GM19467 (cell line): ENCODE data around the gene PLSCR2.
"Not testable (repeated sequence)": the region's sequence is repeated elsewhere in the genome, so short reads cannot be mapped to it uniquely, and the experiment has no call there.

Experiments used
- ATAC-seq: cut with Tn5 transposase; IDR thresholded peaks from one replicate; pipeline ENCODE4 v1.9.1; 2021; ENCODE audit warnings: mild to moderate bottlenecking, moderate library complexity; ENCODE audit not compliant: unreplicated experiment

PLSCR2 gene

DNA sequence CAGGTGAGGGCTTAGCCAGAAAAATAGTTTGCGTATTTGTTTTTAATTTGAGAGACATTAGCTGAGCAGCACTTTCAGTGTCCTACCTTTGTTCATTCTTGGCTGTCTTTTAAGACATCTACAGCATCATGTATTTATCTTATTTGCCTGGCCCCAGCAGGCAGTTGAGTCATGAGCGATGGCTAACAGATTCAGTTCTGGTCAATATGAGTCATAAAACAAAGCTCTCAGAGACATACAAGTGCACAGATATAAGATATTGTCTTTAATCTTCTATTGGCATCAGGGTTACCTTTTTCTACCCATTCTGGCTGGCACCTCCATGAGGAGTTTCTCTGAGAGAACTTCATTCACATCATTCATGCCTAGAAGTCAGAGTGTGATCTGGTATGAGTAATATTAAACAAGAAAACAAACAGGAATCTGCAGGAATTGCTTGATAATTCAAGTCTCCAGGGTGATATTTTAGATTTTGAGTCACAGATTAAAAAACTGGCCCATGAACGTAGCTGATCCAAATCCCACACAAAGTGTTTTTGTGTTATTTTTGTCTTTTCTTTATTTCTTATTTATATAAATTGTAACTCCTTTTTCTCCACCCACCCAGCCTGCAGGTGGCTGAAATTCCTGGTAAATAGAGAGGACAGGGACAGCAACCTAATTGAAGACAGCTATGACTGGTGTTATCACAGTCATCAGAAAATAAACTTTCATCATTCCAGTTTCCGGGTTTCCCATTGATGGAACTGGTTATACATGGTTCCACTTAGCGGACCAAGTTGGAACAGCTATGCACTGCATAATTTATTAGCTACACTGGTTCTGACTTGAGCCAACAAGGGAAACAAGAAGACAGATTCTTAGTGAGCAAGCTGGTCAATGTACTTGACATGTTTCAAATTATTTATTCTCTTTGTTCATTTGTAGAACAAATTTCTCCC lies 47.3 kb downstream of the PLSCR2 start:
- no peak for ATAC-seq

DNA sequence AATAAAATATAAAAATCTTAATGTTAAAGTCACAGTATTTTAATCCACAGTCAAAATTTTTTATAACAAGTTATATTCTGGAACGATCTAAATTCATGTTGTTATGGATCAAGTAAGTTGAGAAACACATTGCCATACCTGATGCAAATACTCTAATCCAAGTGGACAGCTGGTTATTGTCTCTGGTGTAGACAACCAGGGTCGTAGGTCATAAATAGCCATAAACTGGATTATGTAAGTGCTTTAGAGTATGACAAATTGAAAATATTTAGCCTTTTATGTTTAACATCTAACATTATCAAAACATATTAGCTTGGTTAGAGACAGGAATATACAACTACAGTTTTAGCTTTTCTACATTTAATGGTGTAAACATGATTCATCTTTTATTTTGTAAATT lies 53.0 kb downstream of the PLSCR2 start:
- no peak for ATAC-seq

DNA sequence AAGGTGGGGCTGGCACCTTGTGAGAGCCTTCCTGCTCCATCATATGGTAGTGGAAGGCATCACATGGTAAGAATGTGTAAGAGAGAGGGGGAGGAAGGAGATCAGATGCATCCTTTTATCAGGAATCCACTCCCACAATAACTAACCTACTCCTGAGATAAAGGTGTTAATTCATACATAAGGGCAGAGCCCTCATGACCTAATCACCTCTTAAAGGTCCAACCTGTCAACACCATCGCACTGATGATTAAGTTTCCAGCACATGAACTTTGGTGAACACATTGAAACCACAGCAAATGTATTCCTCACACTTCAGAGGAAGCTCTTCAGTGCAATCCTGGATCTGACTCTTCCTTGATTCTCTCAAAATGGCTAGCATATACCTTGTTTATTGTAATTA lies 55.4 kb downstream of the PLSCR2 start:
- ATAC-seq: no peak

DNA sequence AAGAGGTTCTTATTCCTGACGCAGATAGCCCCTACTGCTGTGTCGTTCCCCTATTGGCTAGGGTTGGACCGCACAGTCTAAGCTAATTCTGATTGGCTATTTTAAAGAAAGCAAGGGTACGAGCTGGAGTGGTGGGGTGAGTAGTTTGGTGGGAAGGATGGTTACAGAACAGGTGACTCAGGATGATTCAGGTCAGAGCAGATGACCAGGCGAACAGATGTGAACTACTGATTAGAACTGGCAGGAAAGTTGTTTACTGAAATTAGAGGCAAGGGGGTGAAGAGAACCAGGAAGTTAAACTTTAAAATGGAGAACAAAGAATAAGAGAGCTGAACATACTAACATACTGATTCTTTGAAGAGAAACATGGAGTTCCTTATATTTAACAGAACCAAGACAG lies 56.6 kb downstream of the PLSCR2 start:
- not testable (repeated sequence) for ATAC-seq

DNA sequence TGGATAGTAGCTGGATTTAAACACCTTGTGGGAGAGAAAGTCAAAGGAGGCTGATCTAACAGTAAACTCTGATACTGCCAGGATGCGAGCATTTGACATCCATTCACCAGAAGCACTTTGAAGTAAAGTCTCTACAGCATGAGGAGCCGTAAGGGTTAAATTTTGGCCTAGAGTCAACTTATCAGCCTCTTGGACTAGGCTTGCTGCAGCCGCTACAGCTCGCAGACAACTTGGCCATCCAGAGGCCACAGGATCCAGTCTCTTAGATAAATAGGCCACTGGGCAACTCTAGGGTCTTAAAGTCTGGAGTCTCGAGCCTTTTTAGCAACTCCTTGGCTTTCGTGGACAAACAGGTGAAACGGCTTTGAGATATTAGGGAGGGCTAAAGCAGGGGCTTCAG lies 61.4 kb downstream of the PLSCR2 start:
- ATAC-seq: no peak

DNA sequence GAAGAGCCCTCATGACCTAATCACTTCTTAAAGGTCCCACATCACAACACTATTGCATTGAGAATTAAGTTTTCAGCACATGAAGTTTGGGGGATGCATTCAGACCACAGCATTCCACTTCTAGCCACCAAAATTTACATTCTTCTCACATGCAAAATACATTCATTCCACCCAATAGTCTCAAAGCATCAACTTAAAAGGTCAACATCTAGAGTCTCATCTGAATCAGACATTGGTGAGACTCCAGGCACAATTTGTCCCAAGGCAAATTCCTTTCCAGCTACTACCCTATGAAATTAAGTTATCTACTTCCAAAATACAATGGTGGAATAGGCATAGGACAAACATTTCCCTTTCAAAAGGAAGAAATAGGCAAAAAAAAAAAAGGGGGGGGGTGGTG lies 64.9 kb downstream of the PLSCR2 start:
- ATAC-seq: no peak

DNA sequence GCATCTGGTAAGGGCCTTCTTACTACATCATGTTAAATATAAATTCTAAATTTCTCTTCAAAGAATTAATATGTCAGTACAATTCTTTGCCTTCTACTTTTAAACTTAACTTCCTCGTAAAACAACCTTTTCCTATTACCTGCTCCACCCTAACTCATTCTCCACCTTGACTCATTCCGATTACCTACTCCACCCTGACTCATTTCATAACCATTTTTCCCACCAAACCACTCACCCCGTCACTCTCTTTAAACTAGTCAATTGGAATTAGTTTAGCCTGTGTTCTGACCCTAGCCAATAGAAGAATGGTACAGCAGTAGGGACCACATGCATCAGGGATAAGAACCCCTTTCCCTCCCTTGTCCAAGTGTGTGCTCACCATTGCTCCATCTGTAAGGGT lies 65.6 kb downstream of the PLSCR2 start:
- ATAC-seq: no peak

DNA sequence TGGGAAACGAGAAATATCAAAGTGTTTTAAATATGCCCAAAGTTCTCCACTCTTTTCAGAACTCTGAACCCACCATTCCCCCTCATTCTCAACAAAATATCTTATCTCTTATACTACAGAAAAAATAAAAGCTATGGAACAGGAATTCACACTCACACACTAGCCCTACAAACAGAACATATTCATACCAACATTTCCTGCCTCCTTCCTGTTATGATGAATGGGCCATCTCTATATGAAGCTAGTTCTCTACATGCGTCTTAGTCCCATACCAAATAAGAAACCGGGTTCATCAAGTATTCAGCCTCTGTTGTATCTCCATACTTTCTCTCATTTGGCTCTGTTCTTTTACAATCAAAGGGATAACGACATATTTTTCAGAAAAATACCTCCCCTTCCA lies 72.6 kb downstream of the PLSCR2 start:
- ATAC-seq: no peak

DNA sequence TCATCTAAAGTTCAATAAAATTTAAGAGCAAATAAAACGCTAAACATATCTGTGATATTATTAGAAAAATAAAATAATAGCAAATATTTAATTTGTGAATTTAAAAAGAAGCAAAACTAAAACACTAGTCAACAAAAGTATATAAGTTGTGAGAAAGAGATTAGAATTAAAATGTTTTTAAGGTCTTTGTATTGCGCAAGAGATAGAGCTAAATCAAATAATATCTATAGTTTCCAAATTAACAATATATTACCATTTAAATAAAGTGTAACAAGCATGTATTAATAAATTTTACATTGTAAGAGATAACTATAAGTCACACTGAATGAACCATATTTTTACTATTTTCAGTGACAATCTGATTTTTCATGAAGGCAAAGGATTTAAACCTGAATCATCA lies 74.2 kb downstream of the PLSCR2 start:
- ATAC-seq: no peak

DNA sequence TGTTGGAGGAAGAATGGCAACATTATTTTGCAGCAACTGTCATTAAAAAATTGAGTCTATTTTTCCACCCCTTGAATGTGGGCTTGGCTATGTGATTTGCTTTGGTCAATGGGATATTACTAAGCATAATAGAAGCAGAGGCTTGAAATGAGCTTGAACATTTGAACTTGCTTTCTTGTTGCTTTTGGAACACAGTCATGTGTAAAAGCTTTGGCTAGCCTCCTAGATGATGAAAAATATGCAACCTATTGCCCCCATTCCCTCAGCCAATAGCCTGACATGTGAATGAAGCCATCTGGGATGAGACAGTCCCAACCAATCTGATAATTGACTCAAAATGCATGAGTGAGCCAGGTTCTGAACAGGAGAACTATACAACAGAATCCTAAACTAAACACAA lies 78.4 kb downstream of the PLSCR2 start:
- ATAC-seq: no peak

DNA sequence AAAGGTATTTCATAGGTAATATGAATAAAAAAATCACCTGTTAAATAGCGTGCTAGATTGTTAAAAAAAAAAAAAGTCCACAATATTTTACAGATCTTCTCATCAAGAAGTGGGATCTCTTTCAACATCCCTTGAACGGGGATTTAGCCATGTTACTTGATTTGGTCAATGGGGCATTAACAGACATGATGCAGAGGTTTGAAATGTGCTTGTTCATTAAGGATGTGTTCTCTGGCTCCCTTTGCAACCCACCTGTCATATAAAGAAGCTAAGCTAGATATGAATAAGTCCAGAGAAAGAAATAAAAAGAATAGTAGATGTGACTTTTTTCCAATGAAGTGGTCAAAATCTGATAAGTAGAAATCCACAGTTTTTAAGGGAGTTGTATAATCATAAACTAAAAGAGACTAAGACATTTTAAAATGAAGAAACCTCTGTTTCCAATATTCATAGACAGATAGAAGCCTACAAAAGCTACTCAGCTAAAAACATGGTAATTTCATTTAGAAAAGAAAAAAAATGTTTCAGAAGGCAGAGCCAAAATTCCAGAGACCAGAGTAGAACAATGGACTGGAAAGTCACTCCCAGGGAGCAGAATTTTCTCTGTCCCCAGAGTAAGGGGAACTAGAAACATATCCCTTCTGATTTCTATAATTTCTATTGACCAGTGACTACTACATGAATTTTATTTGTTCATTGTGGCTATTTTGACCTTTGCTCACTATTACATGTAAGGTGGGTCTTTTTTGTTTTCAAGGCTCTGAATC lies 79.2 kb downstream of the PLSCR2 start:
- no peak for ATAC-seq

DNA sequence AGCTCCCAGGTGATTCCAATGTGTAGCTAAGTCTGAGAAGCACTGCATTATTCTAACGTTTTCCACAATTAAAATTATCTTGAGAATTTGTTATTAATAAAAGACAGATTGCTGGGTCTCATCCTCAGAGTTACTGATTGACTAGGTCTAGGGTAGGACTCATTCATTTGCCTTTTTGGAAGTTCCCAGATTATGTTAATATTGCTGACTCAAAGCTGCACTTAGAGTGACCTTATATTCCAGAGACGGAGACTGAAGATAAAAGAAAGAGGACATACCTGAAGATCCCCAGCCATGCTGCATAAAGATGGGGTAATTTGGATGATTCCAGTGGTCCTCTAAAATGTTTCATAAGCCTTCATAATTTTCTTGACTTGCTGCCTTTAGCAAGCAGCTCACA lies 81.8 kb downstream of the PLSCR2 start:
- ATAC-seq: no peak

DNA sequence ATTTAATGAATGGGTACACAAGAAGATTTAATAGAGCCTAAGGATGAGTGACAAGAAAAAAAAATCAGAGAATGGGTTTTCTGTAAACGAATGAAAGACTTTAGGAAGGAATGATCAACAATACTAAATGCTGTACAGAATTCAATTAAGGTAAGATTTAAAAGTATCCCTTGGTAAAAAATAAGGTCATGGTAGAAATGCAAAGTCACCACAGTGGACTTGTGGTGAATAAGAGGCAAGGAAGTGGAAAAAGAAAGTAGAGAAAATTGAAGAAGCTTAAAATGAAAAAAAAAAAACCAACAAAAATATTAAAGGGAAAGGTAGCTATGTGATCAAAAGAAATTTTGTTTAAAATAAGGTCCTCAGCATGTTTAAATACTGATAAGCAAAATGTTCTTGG lies 82.4 kb downstream of the PLSCR2 start:
- no peak for ATAC-seq

DNA sequence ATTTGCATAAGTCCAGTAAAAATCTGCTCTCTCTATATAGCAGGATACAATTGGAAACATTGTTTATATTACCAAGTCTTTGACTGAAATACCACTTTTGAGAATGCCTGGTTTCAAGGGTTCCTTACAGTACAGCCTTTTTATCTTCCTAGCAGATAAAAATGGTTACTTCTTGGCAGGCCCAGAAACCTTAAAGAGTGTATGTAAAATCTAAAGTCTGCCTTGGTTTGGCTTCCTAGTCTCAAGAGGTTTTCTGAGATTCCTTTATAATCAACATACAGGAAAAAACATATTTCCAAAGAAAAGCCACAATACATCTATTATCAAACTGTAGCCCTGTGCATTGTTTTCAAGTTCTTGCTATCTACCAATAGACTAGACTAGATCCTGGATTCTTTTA lies 84.6 kb downstream of the PLSCR2 start:
- no peak for ATAC-seq
